Measurements from ENCODE around the gene FGFR3.

FGFR3 gene

DNA sequence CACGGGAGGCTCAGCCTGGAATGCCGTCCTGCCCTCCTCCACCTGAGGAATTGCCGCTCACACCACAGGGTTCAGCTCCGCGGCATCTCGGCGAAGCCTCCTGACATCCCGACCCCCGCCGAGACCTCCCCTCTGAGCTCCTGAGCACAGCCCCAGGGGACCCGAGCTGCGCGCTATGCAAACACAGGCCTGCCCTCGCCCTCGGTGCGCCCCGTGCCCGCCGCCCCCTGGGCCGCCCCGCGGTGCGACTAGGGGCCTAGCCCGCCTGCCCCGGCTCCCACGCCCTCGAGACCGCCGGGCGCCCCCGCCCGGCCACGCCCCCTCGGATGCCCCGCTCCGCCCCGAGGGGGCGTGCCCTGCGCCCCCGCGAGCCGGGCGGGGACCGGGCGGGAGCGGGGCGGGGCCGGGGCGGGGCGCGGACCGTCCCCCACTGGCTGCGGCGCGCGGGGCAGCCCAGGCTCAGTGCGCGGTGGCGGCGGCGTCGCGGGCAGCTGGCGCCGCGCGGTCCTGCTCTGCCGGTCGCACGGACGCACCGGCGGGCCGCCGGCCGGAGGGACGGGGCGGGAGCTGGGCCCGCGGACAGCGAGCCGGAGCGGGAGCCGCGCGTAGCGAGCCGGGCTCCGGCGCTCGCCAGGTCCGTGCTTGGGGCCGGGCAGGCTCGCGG, at the start of gene FGFR3:
TSS of gene FGFR3 (plus strand) at position 462 of the 664 bp plus-strand sequence. CDS start 642 bp downstream, outside the sequence.
- DNase-seq = peak; percentile 37

DNA sequence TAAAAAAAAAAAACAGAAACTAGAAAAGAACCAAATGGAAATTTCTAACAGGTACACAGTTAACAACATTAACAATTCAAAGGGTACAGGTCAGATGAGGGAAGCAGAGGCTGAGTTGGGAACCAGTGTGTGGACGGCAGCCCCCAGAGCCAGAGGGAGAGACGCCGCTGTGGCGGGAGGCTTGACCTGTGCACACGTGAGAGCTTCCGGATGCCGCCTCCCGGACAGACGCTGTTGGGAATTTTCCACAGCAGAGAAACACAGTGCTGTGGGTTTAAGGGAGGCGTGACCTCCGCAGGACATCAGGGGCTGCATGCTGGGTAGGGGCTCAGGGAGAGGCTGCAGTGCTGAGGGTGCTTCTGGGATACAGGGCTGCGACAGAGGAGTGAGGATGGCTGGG, 49.5 kb upstream of the FGFR3 start:
- no peak for DNase-seq

DNA sequence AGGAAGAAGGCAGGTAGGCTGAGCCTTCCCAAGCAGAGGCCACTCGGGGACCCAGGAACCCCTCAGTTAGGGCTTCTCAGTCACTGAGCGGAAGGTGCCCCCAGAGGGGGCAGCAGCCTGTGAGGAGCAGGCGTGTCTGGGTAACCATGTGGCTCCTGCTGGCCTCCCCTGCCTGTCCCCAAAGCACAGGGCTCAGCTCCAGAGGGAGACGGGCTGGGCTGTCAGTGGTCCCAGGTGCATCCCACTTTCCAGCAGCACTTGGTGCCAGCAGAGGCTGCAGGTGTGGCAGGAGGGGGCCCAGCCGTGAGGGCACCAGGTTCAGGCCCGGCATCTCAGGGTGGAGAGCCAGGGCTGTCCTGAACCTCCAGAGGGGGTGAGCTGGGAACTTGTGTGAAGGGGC, 49.1 kb upstream of the FGFR3 start:
- DNase-seq = no peak

DNA sequence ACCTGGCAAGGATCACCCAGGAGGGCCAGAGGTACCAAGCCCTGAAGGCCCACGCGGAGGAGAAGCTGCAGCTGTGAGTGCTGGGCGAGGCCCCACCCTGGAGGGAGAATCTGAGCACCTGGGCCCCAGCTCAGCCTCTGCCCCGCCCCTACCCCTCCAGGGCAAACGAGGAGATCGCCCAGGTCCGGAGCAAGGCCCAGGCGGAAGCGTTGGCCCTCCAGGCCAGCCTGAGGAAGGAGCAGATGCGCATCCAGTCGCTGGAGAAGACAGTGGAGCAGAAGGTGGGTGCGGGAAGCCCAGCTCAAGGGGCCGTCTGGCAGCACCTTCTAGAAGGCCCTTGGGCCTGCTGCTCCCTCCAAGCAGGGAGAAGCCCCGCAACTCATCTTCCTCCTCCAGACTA, 48.5 kb upstream of the FGFR3 start:
- no peak for DNase-seq

DNA sequence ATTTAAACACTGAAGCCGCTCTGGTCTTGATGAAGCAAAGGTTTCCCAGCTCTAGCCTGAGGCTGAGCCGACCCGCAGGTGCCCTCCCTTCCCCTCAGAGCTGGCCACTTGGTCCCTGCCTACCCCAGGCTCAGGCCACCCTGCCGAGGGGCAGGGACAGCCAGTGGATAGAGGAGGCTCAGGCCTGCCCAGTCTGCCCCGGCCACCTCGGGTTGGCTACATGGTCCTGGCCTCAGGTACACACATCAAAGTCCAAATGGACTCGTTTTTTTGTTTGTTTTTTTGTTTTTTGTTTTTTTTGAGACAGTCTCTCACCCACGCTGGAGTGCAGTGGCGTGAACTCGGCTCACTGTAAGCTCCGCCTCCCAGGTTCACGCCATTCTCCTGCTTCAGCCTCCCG, 47.9 kb upstream of the FGFR3 start:
- no peak for DNase-seq

DNA sequence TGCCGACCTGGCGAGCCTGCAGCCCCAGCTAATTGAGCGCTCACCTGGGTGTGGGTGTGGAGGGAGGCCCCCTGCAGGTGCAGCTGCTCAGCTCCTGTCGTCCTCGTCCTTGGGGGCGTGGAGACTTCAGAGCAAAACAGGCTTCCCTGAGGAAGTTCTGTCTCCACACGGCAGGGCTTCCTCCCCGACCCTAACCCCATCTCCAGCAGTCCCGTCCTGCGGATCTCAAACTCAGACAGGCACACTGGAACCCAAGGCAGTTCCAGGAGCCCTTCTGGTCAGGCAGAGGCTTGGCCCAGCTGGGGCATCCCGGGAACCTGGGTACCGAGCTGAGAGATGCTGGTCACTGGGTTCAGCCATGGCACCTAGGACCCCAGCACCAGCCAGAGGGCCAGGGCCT, 47.4 kb upstream of the FGFR3 start:
- no peak for DNase-seq

DNA sequence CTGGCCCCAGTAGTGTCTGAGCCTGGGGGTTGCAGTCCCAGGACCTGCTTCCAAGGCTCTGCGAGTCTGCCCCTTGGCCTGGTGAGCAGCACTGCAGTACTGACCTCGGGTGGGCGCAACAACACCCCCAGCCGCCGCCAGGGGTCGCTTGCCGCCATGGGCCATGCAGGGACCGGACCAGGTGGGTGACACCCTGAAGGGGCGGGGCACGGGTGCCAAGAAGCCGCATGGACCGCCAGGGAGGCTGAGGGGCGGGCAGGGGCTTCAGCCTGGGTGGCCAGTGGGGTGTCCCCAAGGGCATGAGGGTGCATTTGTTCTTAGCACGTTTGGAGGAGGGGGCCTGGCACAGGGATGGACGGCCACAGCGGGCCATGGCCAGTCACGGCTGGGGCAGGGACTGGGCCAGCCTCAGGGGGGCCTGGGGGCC, 46.8 kb upstream of the FGFR3 start:
- peak; percentile 89 for DNase-seq

DNA sequence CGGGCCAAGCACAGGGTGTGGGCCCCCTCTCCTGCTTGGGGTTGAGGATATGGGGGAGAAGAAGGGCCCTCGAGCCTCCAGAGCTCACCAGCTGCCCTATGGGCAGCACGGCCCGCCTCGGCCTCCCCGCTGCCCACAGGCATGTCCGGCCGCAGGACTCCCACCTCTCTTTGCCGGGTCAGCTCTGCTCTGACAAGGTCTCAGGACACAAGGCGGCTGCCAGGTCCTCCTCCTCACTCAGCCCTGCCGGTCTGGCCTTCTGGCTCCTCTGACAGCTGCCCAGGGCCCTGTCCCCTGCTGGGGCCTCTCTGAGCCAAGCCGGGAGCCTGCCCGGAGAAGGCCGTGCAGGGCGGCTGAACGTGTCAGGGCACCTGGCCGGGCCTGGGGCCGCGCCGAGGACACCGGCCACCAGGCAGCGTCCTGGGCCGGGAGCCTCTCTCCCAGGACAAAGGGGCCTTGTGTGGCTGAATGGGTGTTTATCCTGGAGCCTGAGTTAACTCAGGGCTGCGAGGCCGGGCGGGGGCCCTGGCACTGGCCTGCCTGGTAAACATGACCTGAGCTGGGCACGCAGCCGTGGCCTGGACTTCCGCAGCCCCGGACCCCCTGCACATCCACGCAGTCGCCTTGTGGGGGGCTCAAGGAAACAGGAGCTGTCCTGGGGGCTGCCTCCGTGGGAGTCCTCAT, 46.0 kb upstream of the FGFR3 start:
- no peak for DNase-seq

DNA sequence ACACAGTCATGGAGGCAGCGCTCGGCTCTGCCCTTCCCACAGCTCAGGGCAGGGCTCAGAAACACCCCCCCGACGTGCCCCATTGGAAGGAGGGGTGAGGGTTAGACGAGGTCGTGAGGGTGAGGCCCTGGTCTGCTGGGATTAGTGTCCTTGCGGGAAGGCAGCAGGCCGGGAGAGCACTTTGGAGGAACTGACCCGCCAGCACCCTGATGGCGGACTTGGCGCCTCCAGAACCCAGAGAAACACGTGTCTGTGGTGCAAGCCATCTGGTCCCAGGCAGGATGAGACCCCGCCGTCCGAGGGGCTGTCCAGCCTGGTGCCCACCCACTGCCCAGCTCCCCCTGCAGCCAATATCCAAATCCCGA, 45.5 kb upstream of the FGFR3 start:
- DNase-seq = no peak

DNA sequence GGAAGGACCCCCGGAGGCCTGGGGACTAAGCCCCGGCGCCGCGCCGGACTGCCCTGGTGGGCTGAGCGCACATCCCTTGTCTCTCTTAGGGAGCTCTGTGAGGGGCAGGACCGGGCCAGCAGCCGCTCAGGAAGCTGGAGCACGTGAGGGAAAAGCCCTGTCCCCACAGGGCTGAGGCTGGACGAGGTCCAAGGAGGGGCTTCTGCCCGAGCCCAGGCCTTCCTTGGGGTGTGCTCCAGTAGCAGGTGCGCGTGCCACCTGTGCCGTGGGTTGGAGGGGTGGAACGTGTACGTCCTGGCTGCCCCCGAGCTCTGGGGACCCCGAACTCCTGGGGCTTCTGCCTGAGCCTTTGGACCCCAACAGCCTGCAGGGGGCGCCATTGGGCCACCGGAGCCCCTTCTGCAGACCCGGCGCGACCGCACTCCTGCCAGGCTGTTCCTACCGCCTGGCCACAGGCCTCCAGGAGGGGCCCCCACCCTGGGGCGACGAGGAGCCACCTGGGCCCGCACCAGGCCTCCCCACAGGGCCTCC, 44.6 kb upstream of the FGFR3 start:
- peak; percentile 92 for DNase-seq

DNA sequence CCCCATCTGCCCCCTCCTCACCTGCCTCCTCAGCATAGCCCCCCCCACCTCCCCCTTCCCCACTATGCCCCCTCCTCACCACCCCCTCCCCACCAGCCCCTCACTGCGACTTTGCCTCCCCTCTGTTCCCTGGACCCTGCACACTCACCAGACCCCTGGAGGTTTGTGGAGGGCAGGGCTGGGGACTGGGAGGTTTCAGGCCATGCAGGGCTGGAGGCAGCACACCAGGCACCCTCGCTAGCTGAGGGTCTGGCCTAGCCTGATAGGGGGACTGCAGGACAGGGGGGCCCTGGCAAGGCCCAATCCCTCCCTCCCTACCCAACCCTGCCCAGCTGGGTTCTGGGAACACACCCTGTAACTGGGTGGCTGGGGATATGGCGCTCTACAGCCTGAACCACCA, 43.7 kb upstream of the FGFR3 start:
- no peak for DNase-seq

DNA sequence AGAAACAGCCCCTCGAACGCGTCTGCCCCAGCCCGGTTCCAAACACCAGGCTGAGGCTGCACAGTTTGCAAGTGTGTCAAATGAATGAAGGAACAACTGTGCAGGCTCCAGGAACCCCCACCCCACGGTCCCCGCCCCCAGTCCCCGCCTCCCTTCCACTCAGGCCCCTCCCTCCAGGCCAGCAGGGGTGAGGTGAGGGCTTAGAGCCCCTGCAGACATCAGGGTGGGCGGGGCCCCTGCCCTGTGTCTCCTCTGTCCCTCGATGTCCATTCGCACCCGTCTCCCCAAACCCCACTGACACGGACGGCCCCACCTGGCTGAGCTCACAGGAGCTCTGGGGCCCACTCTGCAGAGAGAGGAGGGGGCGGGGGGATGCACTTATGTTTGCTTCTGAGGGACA, 43.3 kb upstream of the FGFR3 start:
- DNase-seq = no peak

DNA sequence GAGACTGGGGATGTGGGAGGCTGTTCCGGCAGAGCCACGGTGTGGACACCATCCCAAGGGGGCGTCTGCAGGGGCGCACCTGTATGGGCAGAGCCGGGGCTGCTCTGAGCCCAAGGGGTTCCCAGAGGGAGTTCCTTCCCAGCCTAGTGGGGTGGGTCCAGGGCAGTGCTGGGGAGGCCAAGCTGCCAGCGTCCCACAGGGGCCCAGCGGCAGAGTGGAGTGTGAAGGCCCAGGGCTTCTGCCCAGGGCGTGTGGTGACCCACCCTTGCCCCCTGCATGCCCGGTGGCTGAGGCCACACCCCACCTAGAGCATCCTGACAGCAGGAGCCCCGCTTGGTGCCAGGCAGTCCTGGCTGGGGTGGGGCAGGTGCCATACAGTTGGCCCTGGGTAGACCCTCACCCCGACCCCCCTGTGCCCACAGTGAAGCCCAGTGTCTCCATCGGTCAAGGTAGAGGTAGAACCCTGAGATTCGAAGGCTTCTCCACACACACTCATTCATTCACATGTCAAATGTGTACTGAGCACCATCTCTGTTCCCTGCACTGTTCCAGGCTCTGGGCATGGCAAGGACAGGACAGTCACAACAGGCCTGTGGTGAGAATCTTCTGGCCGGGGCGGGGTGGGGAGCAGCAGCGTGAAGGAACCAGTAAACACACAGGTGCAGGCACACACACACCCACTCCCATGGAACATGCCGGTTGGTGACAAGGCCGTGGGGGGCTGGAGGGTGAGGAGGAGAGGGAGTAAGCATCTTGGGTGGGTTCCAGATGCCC, 42.5 kb upstream of the FGFR3 start:
- no peak for DNase-seq

DNA sequence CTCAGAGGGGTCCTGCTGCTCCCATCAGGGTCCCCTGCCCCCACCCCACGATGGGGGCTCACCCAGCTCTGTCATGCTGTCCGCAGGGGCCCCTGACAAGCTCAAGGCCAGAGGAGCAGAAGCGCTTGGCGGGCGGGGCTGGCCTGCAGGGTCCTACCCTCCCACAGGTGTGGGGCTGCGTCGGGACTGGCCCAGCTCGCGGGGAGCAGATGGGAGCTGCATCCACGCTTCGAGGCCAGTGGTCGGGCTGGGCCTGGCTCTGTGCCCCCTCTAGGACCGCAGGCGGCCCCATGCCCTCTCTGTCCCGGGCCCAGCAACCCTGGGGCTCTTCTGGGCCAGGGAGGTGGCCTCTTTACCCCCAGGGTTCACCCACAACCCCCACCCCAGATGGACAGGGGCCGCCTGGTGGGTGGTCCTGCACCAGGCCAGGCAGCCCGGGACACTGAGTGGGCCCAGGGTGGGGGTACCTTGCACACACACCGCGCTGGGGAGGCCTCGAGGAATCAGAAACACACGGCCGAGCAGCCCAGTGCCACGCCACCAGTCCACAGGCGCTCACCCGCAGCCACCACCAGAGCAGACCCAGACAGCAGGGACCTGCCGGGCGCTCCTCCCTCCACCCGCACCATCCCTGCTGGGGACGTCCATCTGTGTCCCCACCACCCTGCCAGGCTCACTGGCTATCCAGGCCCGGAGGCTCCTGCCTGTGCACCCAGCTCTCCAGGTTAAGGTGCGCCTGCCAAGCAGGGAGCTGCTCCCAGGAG, 41.8 kb upstream of the FGFR3 start:
- no peak for DNase-seq

DNA sequence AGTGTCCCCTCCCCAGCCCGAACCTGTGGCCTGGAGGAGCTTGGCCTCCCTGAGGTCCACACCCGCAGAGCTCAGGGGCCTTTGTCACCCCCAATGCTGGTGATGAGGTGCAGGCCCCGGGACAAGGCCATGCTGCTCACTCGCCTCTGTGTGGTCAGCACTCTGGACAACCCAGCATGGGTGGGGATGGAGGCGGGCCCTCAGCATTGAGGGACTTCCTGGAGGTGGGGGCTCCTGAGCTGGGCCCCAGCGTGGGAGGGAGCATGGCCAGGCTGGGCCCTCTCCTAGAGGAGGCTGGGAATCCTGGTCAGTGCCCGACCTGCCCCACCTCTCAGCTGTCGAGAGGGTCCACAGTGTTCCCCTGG, 41.2 kb upstream of the FGFR3 start:
- no peak for DNase-seq

DNA sequence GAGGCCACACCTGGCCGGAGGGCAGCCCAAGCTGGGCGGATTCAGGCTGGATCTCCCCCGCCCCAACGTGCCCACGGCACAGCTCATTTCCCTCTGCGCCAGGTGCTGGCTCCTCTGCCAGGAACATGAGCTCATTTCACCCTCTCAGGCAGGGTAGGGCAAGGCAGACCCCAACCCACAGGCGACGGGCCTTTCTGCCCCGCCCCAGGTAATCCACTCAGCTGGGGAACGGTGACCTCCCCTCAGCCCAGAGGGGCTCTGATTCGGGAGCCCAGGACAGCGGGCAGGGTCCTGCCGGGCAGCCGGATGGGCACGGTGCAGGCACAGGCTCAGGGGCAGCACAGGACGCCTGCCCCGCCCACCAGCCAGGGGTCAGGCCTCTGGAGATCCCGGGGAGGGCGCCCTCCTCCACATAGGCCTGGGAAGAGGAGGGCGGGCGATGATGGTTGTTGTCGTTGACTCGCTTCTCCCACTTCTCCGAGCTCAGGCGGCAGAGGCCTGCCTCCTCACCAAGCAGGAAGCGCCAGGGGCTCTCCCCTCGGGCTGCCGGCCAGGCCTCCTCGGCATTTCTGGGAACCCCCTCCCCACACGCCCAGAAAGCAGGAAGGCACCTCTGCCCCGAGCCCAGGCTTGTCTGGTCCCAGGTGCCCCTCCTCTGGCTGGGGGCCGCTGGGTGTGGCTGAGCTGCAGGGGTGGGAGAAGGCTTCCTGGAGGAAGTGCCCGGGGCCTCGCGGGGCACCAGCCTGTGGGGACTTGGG, 40.6 kb upstream of the FGFR3 start:
- peak; percentile 51 for DNase-seq

DNA sequence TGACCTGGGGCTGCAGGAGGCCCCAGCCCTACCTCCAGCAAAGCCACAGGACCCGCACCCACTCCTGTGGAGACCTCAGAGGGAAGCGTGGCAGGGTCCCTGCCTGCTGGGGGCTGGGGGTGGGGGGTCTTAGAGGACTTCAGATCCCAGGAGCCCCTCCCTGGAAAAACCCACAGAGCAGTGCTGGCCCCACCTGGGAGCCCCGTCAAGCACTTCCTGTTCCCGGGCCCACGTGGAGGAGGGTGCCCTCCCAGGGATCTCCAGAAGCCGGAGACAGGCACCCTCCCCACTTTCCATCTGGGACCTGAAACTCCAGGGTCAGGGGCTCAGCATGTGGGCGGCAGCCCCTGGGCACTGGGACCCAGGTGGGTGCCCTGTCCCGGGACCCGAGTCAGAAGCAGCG, 39.8 kb upstream of the FGFR3 start:
- no peak for DNase-seq

DNA sequence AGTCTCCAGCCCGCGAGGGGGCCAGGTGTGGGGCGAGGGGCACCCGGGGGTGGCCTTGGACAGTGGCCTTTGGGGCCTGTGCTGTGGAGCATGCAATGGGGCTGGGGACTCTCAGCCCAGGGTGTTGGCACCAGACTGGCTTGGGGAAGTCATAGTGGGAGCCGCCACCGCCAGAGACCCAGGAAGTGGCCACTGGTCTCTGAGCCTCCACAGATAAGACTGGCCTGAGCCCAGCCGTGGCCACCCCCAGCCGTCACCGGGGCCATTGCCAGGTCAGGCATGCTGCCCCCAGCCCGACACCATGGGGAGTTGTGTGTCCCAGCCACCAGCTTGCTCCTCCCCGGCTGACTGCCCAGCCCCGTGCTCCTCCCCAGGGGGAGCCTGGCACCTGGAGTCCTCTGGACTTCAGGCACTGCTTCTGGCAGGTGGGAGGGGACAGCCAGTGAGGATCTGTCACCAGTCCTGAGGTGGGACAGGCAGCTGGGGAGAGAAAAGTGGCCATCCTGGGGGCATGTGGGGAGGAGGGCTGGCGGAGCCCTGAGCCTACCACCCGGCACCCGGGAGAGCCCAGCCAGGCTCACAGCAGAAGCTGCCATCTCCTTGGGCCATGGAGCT, 39.3 kb upstream of the FGFR3 start:
- no peak for DNase-seq

DNA sequence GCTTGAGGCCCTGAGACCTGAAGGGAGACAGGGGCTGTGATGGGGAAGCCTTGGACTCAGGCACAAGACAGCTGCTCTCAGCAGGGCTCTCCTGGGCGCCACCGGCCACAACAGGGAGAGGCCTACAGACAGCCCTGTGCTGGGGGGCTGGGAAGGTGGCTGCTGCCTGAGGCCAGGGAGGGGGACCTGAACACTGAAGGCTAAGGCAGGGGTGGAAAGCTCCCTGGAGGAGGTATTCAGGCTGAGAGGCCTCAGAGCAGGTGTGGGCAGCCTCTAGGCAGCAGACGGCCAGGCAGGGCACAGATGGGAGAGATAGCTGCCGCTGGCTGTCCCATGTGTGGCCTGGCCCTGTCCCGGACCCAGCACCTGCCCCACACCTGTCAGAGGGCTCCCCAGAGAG, 38.8 kb upstream of the FGFR3 start:
- no peak for DNase-seq

DNA sequence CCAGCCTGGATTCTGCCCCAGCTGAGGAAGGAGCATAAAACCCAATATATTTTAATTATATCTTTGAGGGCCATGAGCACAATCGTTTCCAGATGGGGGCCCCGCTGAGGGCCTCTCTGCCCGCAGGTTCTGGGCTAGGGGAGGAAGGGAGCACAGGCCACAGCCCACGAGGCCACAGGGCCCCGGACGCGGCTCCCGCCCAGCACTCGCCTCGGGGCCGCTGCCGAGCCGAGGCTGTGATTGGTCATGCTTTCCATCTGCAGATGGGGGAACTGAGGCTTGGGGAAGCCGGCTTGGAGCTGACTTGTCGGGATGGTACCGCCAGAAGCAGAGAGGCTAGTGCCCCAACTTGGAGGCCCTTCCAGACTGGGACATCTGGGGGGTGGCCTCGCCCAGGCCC, 37.8 kb upstream of the FGFR3 start:
- DNase-seq = no peak

DNA sequence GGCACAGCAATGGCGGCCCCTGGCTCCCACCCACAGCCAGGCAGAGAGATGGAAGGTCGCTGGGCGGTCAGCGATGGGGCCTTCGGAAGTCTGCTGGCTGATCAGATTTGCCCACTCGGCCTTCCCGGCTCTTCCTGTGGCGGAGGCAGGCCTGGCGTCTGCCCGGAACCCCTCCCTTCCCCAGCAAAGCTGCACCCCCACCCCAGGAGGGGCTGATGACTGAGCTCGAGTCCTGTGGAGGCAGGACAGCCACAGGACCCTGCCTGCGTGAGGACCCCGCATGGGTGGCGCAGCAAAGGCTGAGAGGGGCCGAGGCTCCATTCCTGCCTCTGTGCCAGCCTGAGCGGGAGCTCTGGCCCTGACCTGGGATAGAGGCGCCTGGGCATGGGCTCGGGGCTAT, 37.0 kb upstream of the FGFR3 start:
- no peak for DNase-seq

All from activated CD4-positive, alpha-beta T cell treated with anti-CD3 and anti-CD28 coated beads, Interleukin-2, Interleukin-6, amounts not matched to agents 100 ng/mL and 50 ng/mL, durations not matched to agents 16 hours and 8 hours (primary cell).